Spleen (tissue), 11 donors: ENCODE data around the gene U2AF2. TPM values are rescaled to one million over a fixed set of nuclear protein-coding genes. Genes with fewer than 3 reads are reported as not detected.

ENCODE experiments used
- DNase-seq: peaks from one replicate; pipeline ENCODE4 v3.0.0-alpha.2; 2020
- H3K27ac ChIP-seq, 8 donors: fragments of 200-600 bp; sonication (generic) in 7 of 8; 1 replicate in 4 of 8; 2 replicates in 4 of 8; pipeline versions ENCODE4 v1.5.0 to v1.8.0; 2016 to 2021; ENCODE audit warnings: inconsistent platforms in 4 of 8, mild to moderate bottlenecking in 4 of 8, moderate library complexity in 1 of 8
- H3K27me3 ChIP-seq, 7 donors: fragments of 200-600 bp; sonication (generic) in 6 of 7; replicated peaks in 1 of 7; 1 replicate in 4 of 7; 2 replicates in 3 of 7; pipeline versions ENCODE4 v1.5.0 to v1.8.0; 2016 to 2021; ENCODE audit warnings: inconsistent platforms in 3 of 7, mild to moderate bottlenecking in 1 of 7
- H3K36me3 ChIP-seq, 6 donors: fragments of 200-600 bp; sonication (generic) in 5 of 6; 1 replicate in 4 of 6; 2 replicates in 2 of 6; pipeline versions ENCODE4 v1.5.0 to v1.8.0; 2016 to 2021; ENCODE audit warnings: inconsistent platforms in 2 of 6
- H3K4me1 ChIP-seq, 6 donors: fragments of 200-600 bp; sonication (generic) in 5 of 6; 1 replicate in 3 of 6; 2 replicates in 3 of 6; pipeline versions ENCODE4 v1.5.0 to v1.8.0; 2016 to 2021; ENCODE audit warnings: inconsistent platforms in 3 of 6
- H3K4me3 ChIP-seq, 8 donors: fragments of 200-600 bp; sonication (generic) in 7 of 8; 1 replicate in 4 of 8; 2 replicates in 4 of 8; pipeline versions ENCODE4 v1.5.0 to v1.8.0; 2016 to 2021; ENCODE audit warnings: inconsistent platforms in 4 of 8, mild to moderate bottlenecking in 4 of 8, moderate library complexity in 2 of 8
- H3K9me3 ChIP-seq, 8 donors: fragments of 200-600 bp; sonication (generic) in 7 of 8; 1 replicate in 4 of 8; 2 replicates in 4 of 8; pipeline versions ENCODE4 v1.5.0 to v1.8.0; 2016 to 2021; ENCODE audit warnings: inconsistent platforms in 4 of 8
- POLR2A ChIP-seq, 3 donors: fragments of 450-650 bp; IDR thresholded peaks; one replicate each; pipeline ENCODE4 v1.5.1; 2017; ENCODE audit warnings: antibody characterized with exemption in 3 of 3, mild to moderate bottlenecking in 1 of 3
- POLR2AphosphoS5 ChIP-seq, 3 donors: sonication (generic); formaldehyde crosslinking; IDR thresholded peaks; one replicate each; pipeline ENCODE4 v1.5.1; 2017; ENCODE audit warnings: antibody characterized with exemption in 3 of 3
- WGBS, 5 donors: extraction: QIAGEN DNeasy Blood & Tissue Kit in 3 of 5; methylation state at CpG; one replicate each; pipeline versions ENCODE4 v1.1.5 to v1.1.7; 2013 to 2018; 5-methylcytosine and 5-hydroxymethylcytosine counted together
- intact Hi-C: fragments of 100-400 bp; cut with DNase I; formaldehyde crosslinking; loops from one replicate; pipeline ENCODE4 v1.15.0; 2023; ENCODE audit warnings: low total_unique reads
- polyA plus RNA-seq, 3 donors: library from polyadenylated mRNA; stranded (reverse); fragments of 200-250 nt; gene quantifications; one replicate each; pipeline ENCODE4 v1.2.1, GENCODE V29; 2013
- total RNA-seq, 7 donors: library from RNA; depleted of rRNA in 3 of 7; stranded (reverse); fragments of >200 nt in 3 of 7; fragmentation: NEBNext Ultra II Directional in 4 of 7; extraction: Animal tissue kit (Norgen Biotek cat#: 25700) in 4 of 7; gene quantifications; one replicate each; pipeline versions ENCODE4 v1.1.0 to v1.2.1, GENCODE V29; 2016 to 2021
- TF ChIP-seq, protein P1 (sequence below), 11 experiments: fragments of 200-600 bp in 7 of 11; fragments of 450-650 bp in 4 of 11; sonication (generic) in 4 of 11; IDR thresholded peaks in 8 of 11; conservative IDR thresholded peaks in 3 of 11; 1 replicate in 7 of 11; 2 replicates in 4 of 11; pipeline versions ENCODE4 v1.4.0 to v1.8.0; 2016 to 2021; ENCODE audit warnings: antibody characterized with exemption in 11 of 11, inconsistent platforms in 4 of 11, mild to moderate bottlenecking in 1 of 11
- donor health status: healthy with polysubstance abuse.
- donor health status: DM: no; HTN: no; CAD: no; lungs with moderate emphysema.
- donor health status: DM: no; HTN: no; CAD: no.
- donor health status: Bipolar disorder and iron deficiency.
- donor health status: healthy.
- donor health status: DM: no; HTN: no; CAD: no.
- donor health status: DM: yes; HTN: yes; CAD: no.

U2AF2 gene
- total and polyA plus RNA-seq, 10 donors, result 67.2 to 218 (median 171) TPM

DNA sequence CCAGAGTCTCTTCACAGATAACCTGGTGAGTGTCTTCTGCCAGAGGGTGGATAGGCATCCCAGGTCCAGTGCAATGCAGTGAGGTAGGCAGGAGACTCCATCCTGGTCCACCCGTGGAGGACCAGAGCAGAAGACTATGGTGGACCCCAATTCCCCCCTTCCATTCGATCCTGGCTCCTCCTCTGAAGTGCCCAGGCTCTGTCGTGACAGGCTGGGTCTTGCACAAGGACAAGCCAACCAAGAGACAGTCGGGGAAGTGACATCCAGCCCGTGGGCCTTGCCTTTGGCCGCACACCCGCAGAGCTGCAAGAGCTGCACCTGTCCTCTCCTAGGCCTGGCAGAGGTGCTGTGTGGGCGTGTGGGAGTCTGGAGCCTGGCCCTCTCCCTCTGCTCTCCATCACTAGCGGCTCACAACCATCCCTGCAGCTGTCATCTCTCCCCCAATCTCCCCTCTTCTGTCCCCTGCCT, 33.6 kb upstream of the U2AF2 start:
- DNase-seq, result no peak
- H3K27ac ChIP-seq, result peak overlapping the region in 7 of 8 donors; percentile 39 to 95 (median 69)
- intact Hi-C loops, result no loop called here
- H3K36me3 ChIP-seq, result peaks cover 0 to 45% (median 20%) of the 10 kb centered on the region in 6 donors
- TF ChIP-seq, protein P1, sequence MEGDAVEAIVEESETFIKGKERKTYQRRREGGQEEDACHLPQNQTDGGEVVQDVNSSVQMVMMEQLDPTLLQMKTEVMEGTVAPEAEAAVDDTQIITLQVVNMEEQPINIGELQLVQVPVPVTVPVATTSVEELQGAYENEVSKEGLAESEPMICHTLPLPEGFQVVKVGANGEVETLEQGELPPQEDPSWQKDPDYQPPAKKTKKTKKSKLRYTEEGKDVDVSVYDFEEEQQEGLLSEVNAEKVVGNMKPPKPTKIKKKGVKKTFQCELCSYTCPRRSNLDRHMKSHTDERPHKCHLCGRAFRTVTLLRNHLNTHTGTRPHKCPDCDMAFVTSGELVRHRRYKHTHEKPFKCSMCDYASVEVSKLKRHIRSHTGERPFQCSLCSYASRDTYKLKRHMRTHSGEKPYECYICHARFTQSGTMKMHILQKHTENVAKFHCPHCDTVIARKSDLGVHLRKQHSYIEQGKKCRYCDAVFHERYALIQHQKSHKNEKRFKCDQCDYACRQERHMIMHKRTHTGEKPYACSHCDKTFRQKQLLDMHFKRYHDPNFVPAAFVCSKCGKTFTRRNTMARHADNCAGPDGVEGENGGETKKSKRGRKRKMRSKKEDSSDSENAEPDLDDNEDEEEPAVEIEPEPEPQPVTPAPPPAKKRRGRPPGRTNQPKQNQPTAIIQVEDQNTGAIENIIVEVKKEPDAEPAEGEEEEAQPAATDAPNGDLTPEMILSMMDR (IDR thresholded peaks at IDR 0.05 in 8 of 11, conservative IDR thresholded peaks at IDR 0.05 in 3 of 11), result no peak
- TF ChIP-seq POLR2A (IDR thresholded peaks at IDR 0.05) (no peak), POLR2AphosphoS5 (IDR thresholded peaks at IDR 0.05) (peak in 2 of 3 donors; percentile 14 to 19)
- peaks cover 0 to 96% (median 37%) of the 10 kb centered on the region in 6 donors for H3K4me1 ChIP-seq
- peak overlapping the region in 1 of 8 donors; percentile 39 for H3K4me3 ChIP-seq
- no peaks in the 10 kb centered on the region for H3K27me3 ChIP-seq
- 57 to 78% (median 74%) methylated on average over 5 to 9 of the region's 9 CpGs for WGBS, 5 donors
- no peaks in the 10 kb centered on the region for H3K9me3 ChIP-seq

DNA sequence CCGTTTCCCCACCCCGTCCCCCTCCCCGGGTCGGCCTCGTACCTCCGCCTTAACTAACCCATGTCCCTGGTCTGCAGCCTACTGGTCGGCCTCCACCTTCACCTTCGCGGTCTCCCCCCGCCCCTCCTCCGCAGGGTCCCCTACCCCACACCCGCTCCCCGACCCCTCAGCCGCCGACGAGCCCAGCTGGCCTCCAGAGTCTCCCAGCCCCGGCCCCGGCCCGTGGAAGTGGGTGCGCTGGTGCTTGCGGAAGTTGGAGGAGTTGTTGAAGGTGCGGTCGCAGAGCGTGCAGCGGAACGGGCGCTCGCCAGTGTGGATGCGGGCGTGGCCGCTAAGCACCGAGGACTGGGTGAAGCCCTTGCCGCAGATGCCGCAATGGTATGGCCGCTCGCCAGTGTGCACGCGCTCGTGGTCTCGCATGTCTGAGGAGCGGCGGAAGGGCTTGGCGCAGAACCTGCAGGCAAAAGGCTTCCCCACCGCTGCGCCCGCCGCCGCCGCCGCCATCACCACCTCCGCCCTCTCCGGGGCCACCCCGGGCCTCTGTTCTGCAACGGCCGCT, 33.1 kb upstream of the U2AF2 start:
- DNase-seq, result peak; percentile 82
- no peaks in the 10 kb centered on the region for H3K27me3 ChIP-seq
- no peak overlapping the region for H3K4me3 ChIP-seq
- WGBS, 5 donors, result 92 to 98% (median 95%) methylated on average over 33 to 55 of the region's 55 CpGs
- peak overlapping the region in 3 of 8 donors; percentile 82 to 95 (median 86) for H3K27ac ChIP-seq
- H3K9me3 ChIP-seq, result no peaks in the 10 kb centered on the region
- peaks cover 0 to 40% (median 15%) of the 10 kb centered on the region in 6 donors for H3K36me3 ChIP-seq
- TF ChIP-seq POLR2AphosphoS5 (IDR thresholded peaks at IDR 0.05), result peak in 1 of 3 donors; percentile 37
- TF ChIP-seq, protein P1 (IDR thresholded peaks at IDR 0.05 in 8 of 11, conservative IDR thresholded peaks at IDR 0.05 in 3 of 11), result no peak
- intact Hi-C loops, result no loop called here
- H3K4me1 ChIP-seq, result peaks cover 0 to 96% (median 37%) of the 10 kb centered on the region in 6 donors

DNA sequence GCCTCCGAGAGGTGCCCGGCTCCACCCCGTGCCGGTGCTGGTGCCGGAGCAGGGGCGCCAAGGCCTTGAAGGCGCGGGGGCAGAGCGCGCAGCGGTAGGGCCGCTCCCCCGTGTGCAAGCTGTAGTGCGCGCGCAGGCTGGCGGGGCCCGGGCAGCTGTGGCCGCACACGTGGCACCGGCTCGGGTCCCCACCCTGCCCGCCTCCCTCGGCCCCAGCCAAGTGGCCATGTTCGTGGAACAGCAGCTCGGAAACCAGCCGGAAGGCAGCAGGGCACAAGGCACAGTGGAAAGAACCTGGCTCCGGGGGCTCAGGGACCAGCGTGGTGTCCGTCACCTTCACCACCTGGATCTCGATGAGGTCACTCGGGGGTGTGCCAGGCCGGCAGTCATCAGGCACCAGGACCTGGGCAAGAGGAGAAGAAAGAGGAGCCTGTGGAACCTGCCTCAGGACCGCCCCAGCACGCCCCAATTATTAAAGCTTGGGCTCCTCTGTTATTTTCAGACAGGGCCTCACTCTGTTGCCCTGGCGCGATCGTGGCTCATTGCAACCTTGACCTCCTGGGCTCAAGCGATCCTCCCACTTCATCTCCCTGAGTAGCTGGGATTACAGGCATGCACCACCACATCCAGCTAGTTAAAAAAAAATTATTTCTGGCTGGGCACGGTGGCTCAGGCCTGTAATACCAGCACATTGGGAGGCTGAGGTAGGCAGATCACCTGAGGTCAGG, 32.4 kb upstream of the U2AF2 start:
- Histone ChIP-seq H3K27me3 (no peaks in the 10 kb centered on the region), H3K9me3 (no peaks in the 10 kb centered on the region), H3K36me3 (peaks cover 0 to 33% (median 10%) of the 10 kb centered on the region in 6 donors), H3K27ac (peak overlapping the region in 3 of 8 donors; percentile 82 to 97 (median 95)), H3K4me3 (no peak overlapping the region), H3K4me1 (peaks cover 0 to 94% (median 37%) of the 10 kb centered on the region in 6 donors)
- intact Hi-C loops, result no loop called here
- WGBS, 5 donors, result 91 to 94% (median 92%) methylated on average over 15 to 40 of the region's 40 CpGs
- peak in 1 of 3 donors; percentile 6 for TF ChIP-seq POLR2AphosphoS5 (IDR thresholded peaks at IDR 0.05)
- TF ChIP-seq, protein P1 (IDR thresholded peaks at IDR 0.05 in 8 of 11, conservative IDR thresholded peaks at IDR 0.05 in 3 of 11), result no peak
- peak; percentile 78 for DNase-seq

DNA sequence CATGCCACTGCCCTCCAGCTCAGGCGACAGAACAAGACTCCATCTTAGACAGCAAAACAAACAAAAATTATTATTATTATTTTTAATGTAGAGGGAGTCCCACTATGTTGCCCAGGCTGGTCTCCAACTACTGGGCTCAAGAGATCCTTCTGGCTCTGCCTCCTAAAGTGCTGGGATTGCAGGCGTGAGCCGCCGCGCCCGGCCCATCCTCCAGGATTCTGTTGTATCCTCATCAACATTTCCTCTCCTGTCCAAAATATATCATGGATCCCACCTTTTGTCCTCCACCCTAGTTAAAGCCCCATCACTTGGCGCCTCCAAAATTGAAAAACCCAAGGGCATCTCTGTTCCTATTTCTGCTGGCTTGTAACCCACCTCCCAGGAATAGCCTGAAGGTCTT, 31.7 kb upstream of the U2AF2 start:
- no peak for TF ChIP-seq POLR2A (IDR thresholded peaks at IDR 0.05)
- peaks cover 0 to 86% (median 37%) of the 10 kb centered on the region in 6 donors for H3K4me1 ChIP-seq
- H3K27ac ChIP-seq, result peak overlapping the region in 6 of 8 donors; percentile 92 to 98 (median 96)

More for the DNA sequence above, 31.7 kb upstream of the U2AF2 start:
- WGBS, 5 donors, result 93 to 97% (median 94%) methylated on average over 7 of the region's 7 CpGs
- DNase-seq, result no peak
- H3K9me3 ChIP-seq, result no peaks in the 10 kb centered on the region
- intact Hi-C loops, result no loop called here
- no peak overlapping the region for H3K4me3 ChIP-seq
- peaks cover 0 to 26% (median 8%) of the 10 kb centered on the region in 6 donors for H3K36me3 ChIP-seq
- H3K27me3 ChIP-seq, result no peaks in the 10 kb centered on the region
